Natural killer cell treated with Interleukin-12 subunit alpha and Interleukin-12 subunit beta and Interleukin-15 and Interleukin-18, amount 100 ng/mL, for 72 hours (primary cell): ENCODE results near the gene HSP90AB1. TPM values are rescaled to one million over a fixed set of nuclear protein-coding genes. Genes with fewer than 3 reads are reported as not detected.

Experiments
- ATAC-seq, 2 donors: fragments of 150-1000 bp; cut with Tn5 transposase in 1 of 2; sonication (Bioruptor Pico), chemical (Tn5 transposase) in 1 of 2; 2 replicates each; pipeline ENCODE4 v1.10.0; 2021
- DNase-seq: peaks from one replicate; pipeline ENCODE4 v3.0.0; 2022; ENCODE audit warnings: low spot score
- H3K27ac Mint-ChIP-seq, 2 donors: 1 replicate in 1 of 2; 2 replicates in 1 of 2; pipeline ENCODE4 v1.8.0; 2022; ENCODE audit warnings: mixed read lengths in 2 of 2, mild to moderate bottlenecking in 1 of 2, moderate library complexity in 1 of 2
- H3K27me3 Mint-ChIP-seq, 2 donors: 1 replicate in 1 of 2; 2 replicates in 1 of 2; pipeline ENCODE4 v1.8.0; 2022; ENCODE audit warnings: mixed read lengths in 2 of 2
- H3K36me3 Mint-ChIP-seq: one replicate; pipeline ENCODE4 v1.8.0; 2022; ENCODE audit warnings: mixed read lengths
- H3K4me1 Mint-ChIP-seq, 2 donors: 1 replicate in 1 of 2; 2 replicates in 1 of 2; pipeline ENCODE4 v1.8.0; 2022; ENCODE audit warnings: low read depth in 2 of 2, mixed read lengths in 2 of 2, mild to moderate bottlenecking in 1 of 2
- H3K4me3 Mint-ChIP-seq: one replicate; pipeline ENCODE4 v1.8.0; 2022; ENCODE audit warnings: mixed read lengths
- H3K9me3 Mint-ChIP-seq: 2 replicates; pipeline ENCODE4 v1.8.0; 2022; ENCODE audit warnings: mixed read lengths
- total RNA-seq, 2 donors: library from RNA; stranded (reverse); gene quantifications; one replicate each; pipeline ENCODE4 v1.2.3, GENCODE V29; 2022

HSP90AB1 gene
- total RNA-seq, 2 donors from 2014 or later = 1,035 to 1,696 TPM

DNA sequence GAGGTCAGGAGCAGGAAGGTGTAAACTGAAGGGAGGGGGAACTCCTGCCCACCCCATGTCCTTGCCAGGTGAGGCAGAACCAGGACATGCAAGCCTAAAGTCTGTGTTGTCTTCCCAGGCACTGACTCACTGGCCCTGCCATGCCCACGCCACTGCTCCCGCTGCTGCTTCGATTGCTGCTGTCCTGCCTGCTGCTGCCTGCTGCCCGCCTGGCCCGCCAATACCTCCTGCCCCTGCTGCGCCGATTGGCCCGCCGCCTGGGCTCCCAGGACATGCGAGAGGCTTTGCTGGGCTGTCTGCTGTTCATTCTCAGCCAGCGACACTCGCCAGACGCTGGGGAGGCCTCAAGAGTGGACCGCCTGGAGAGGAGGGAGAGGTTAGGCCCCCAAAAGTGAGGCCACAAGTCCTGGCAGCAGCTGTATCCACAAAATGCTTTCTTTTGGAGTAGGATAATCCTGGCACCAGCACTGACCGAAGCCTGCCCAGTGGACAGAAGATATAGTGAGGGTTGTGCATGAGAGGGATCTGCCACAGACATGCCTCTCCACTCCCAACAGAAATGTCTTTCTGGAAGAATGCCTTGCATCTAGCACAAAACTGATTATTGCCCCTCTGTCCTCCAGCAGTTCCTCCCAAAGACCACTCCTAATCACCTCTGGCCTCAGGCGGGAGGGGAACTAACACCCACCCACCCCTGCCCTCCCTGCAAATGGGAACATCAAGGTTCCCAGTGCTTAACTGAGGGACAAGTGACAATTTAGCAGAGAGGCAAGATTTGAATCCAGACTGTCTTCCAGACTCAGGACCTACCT is 29.4 kb upstream of the HSP90AB1 start:
- Mint-ChIP-seq H3K4me3 (no peak overlapping the region), H3K9me3 (no peaks in the 10 kb centered on the region), H3K27me3 (peaks cover 0 to 7% of the 10 kb centered on the region in 2 donors), H3K27ac (no peak overlapping the region), H3K4me1 (peaks cover 6 to 8% of the 10 kb centered on the region in 2 donors), H3K36me3 (no peaks in the 10 kb centered on the region)
- ATAC-seq = no peak
- no peak for DNase-seq

- H3K27me3 Mint-ChIP-seq = peaks cover 0 to 8% of the 10 kb centered on the region in 2 donors
- peak overlapping the region; percentile 51 for H3K4me3 Mint-ChIP-seq
- no peaks in the 10 kb centered on the region for H3K36me3 Mint-ChIP-seq
- peak; percentile 71 to 80 for ATAC-seq
- no peak overlapping the region for H3K27ac Mint-ChIP-seq
- DNase-seq = peak; percentile 80
- peaks cover 16 to 18% of the 10 kb centered on the region in 2 donors for H3K4me1 Mint-ChIP-seq
- no peaks in the 10 kb centered on the region for H3K9me3 Mint-ChIP-seq
Observed at GRCh38 chr6:44219053-44219814, 27.7 kb upstream of the HSP90AB1 start.

- ATAC-seq = no peak
- no peak overlapping the region for H3K27ac Mint-ChIP-seq
- no peaks in the 10 kb centered on the region for H3K9me3 Mint-ChIP-seq
- peak overlapping the region; percentile 51 for H3K4me3 Mint-ChIP-seq
- H3K36me3 Mint-ChIP-seq = no peaks in the 10 kb centered on the region
- no peak for DNase-seq
- H3K27me3 Mint-ChIP-seq = peaks cover 0 to 7% of the 10 kb centered on the region in 2 donors
- peaks cover 22 to 23% of the 10 kb centered on the region in 2 donors for H3K4me1 Mint-ChIP-seq
Observed at GRCh38 chr6:44219815-44220784, 26.8 kb upstream of the HSP90AB1 start.

GRCh38 chr6:44220913-44221290 is 26.0 kb upstream of the HSP90AB1 start:
- Mint-ChIP-seq H3K4me1 (peaks cover 22 to 23% of the 10 kb centered on the region in 2 donors), H3K27me3 (peaks cover 0 to 7% of the 10 kb centered on the region in 2 donors), H3K4me3 (no peak overlapping the region), H3K9me3 (no peaks in the 10 kb centered on the region), H3K27ac (no peak overlapping the region), H3K36me3 (no peaks in the 10 kb centered on the region)
- DNase-seq (peak; percentile 49), ATAC-seq (no peak)

DNA sequence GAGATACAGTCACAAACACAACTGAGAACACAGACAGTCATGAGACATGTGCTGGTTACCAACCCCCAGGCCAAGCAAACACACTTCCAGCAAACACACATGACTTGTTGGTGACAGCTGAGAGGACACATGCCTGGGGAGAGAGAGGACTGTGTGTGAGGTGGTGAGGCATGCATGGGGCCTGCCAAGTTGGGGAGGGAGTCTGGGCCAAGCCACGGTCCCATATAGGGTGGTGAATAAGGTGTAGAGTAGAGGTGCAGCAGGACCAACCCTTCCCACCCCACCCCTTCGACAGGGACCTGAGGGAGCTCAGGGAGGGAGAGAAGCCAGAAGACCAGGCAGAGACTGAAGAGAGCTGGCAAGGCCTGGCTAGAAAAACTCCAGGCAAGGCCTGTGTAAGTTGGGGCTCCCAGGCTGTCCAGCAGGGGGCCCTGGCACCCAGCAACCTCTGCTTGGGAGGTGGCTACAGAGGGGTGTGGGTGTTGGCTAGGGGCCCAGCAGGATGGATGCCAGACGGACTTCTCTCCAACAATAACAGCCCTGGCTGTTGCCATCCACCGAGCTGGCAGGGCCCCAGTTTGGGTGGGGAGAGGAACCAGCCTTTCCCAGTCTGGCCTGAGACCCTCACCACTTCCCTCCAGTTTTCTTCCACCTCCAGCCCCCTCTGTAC is 25.5 kb upstream of the HSP90AB1 start:
- H3K27me3 Mint-ChIP-seq = peaks cover 0 to 7% of the 10 kb centered on the region in 2 donors
- ATAC-seq (peak; percentile 67 to 68), DNase-seq (peak; percentile 75)
- no peaks in the 10 kb centered on the region for H3K36me3 Mint-ChIP-seq
- H3K4me1 Mint-ChIP-seq = peaks cover 22 to 23% of the 10 kb centered on the region in 2 donors
- H3K9me3 Mint-ChIP-seq = no peaks in the 10 kb centered on the region
- H3K27ac Mint-ChIP-seq = no peak overlapping the region
- no peak overlapping the region for H3K4me3 Mint-ChIP-seq

GRCh38 chr6:44221961-44222335 is 25.0 kb upstream of the HSP90AB1 start:
- no peak overlapping the region for H3K4me3 Mint-ChIP-seq
- H3K27ac Mint-ChIP-seq = no peak overlapping the region
- peaks cover 0 to 4% of the 10 kb centered on the region in 2 donors for H3K27me3 Mint-ChIP-seq
- no peaks in the 10 kb centered on the region for H3K36me3 Mint-ChIP-seq
- ATAC-seq (no peak), DNase-seq (no peak)
- no peaks in the 10 kb centered on the region for H3K9me3 Mint-ChIP-seq
- H3K4me1 Mint-ChIP-seq = peaks cover 22 to 23% of the 10 kb centered on the region in 2 donors

- Mint-ChIP-seq H3K27me3 (peaks cover 0 to 4% of the 10 kb centered on the region in 2 donors), H3K27ac (peak overlapping the region; percentile 18 to 66), H3K4me1 (peaks cover 22 to 23% of the 10 kb centered on the region in 2 donors), H3K4me3 (peak overlapping the region; percentile 84), H3K9me3 (no peaks in the 10 kb centered on the region), H3K36me3 (no peaks in the 10 kb centered on the region)
- ATAC-seq (peak in 1 of 2 donors; percentile 0), DNase-seq (peak; percentile 45)
Observed at GRCh38 chr6:44222486-44223318, 24.2 kb upstream of the HSP90AB1 start.

GRCh38 chr6:44223319-44224028 is 23.4 kb upstream of the HSP90AB1 start, which contains the start of gene SLC29A1:
SLC29A1 (plus strand) TSS chr6:44223595; CDS start chr6:44227314, 3,719 bp downstream.
- H3K9me3 Mint-ChIP-seq = no peaks in the 10 kb centered on the region
- peak within 1 kb of the TSS; percentile 87 for H3K4me3 Mint-ChIP-seq
- peaks cover 0 to 4% of the 10 kb centered on the region in 2 donors for H3K27me3 Mint-ChIP-seq
- ATAC-seq (peak; percentile 80 to 87), DNase-seq (peak; percentile 87)
- no peaks in the 10 kb centered on the region for H3K36me3 Mint-ChIP-seq
- H3K27ac Mint-ChIP-seq = peak within 1 kb of the TSS; percentile 18 to 66
- H3K4me1 Mint-ChIP-seq = peaks cover 20 to 23% of the 10 kb centered on the region in 2 donors

- peak in 1 of 2 donors; percentile 2 for ATAC-seq
- Mint-ChIP-seq H3K4me3 (peak overlapping the region; percentile 87), H3K36me3 (no peaks in the 10 kb centered on the region), H3K9me3 (no peaks in the 10 kb centered on the region), H3K27me3 (peaks cover 0 to 4% of the 10 kb centered on the region in 2 donors), H3K27ac (no peak overlapping the region), H3K4me1 (peaks cover 19 to 23% of the 10 kb centered on the region in 2 donors)
- DNase-seq = peak; percentile 31
Observed at GRCh38 chr6:44224029-44224964, 22.6 kb upstream of the HSP90AB1 start.

DNA sequence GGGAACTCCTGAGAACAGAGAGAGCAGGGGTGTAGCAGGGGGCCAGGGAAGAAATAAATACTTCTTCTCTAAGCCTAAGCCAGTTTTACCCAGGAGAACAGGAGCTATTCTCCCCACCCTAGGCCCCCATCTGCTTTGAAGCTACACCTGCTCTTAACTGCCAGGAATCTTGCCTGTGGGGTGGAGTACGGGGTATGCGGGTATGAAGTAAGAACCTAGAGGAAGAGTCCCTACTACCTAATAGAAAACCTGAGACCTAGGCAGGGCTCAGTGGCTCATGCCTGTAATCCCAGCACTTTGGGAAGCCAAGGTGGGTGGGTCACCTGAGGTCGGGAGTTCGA is 22.0 kb upstream of the HSP90AB1 start:
- H3K27ac Mint-ChIP-seq = no peak overlapping the region
- no peak for DNase-seq
- no peaks in the 10 kb centered on the region for H3K9me3 Mint-ChIP-seq
- H3K27me3 Mint-ChIP-seq = peaks cover 0 to 4% of the 10 kb centered on the region in 2 donors
- peak overlapping the region; percentile 87 for H3K4me3 Mint-ChIP-seq
- H3K36me3 Mint-ChIP-seq = no peaks in the 10 kb centered on the region
- ATAC-seq = no peak
- peaks cover 19 to 23% of the 10 kb centered on the region in 2 donors for H3K4me1 Mint-ChIP-seq
